Effector CD4-positive, alpha-beta T cell (primary cell): ENCODE results near the gene ARL16.

Experiments used
- DNase-seq: peaks from one replicate; pipeline ENCODE4 v3.0.0-alpha.2; 2020

ARL16 gene

GRCh38 chr17:81712468-81713003 lies 28.9 kb upstream of the ARL16 start:
- no peak for DNase-seq

- DNase-seq: peak; percentile 65
These were observed 28.3 kb upstream of the ARL16 start, which contains the start of gene SLC25A10 for GRCh38 chr17:81711814-81712467. Gene SLC25A10, plus strand, starts transcription at chr17:81712284. Its CDS starts 143 bp downstream, at chr17:81712427.

GRCh38 chr17:81710514-81711308 lies 27.1 kb upstream of the ARL16 start:
- no peak for DNase-seq

GRCh38 chr17:81708739-81709185 lies 25.2 kb upstream of the ARL16 start:
- DNase-seq: no peak

GRCh38 chr17:81707725-81708646 lies 24.4 kb upstream of the ARL16 start:
- DNase-seq: no peak

- DNase-seq: no peak
These were observed 23.4 kb upstream of the ARL16 start for GRCh38 chr17:81706757-81707624.

- DNase-seq: no peak
These were observed 22.6 kb upstream of the ARL16 start for GRCh38 chr17:81706232-81706611.

GRCh38 chr17:81705518-81706231 lies 22.1 kb upstream of the ARL16 start:
- no peak for DNase-seq

- DNase-seq: no peak
These were observed 20.4 kb upstream of the ARL16 start for GRCh38 chr17:81703747-81704654.

GRCh38 chr17:81702934-81703746 lies 19.5 kb upstream of the ARL16 start, which contains the start of gene MRPL12:
Gene MRPL12, plus strand, starts transcription at chr17:81703367. Its CDS starts 135 bp downstream, at chr17:81703502.
- peak; percentile 88 for DNase-seq

- no peak for DNase-seq
These were observed 17.9 kb upstream of the ARL16 start for GRCh38 chr17:81701288-81702071.

GRCh38 chr17:81700353-81701287 lies 17.0 kb upstream of the ARL16 start:
- DNase-seq: no peak

GRCh38 chr17:81697261-81698044 lies 13.9 kb upstream of the ARL16 start:
- no peak for DNase-seq

GRCh38 chr17:81696218-81696941 lies 12.8 kb upstream of the ARL16 start:
- no peak for DNase-seq

GRCh38 chr17:81695801-81696200 lies 12.2 kb upstream of the ARL16 start:
- no peak for DNase-seq
